Articular chondrocyte of knee joint (primary cell): ENCODE results near the gene B3GALNT1. TPM values are rescaled to one million over a fixed set of nuclear protein-coding genes. Genes with fewer than 3 reads are reported as not detected.

Experiments used
- total RNA-seq: library from RNA; depleted of rRNA; stranded (reverse); fragments of >200 nt; gene quantifications from 2 replicates; pipeline ENCODE4 v1.2.3, GENCODE V29; 2012

Gene B3GALNT1
- 34.0 and 53.1 TPM in 2 replicates for total RNA-seq

GRCh38 chr3:161104561-161105551 lies at the start of gene B3GALNT1:
B3GALNT1 (minus strand) TSS chr3:161105349; CDS start chr3:161086754, 18,595 bp downstream.

Other genes starting within 250 kb of the B3GALNT1 start
- 113 and 129 TPM in 2 replicates for gene NMD3, start 116.0 kb upstream of the B3GALNT1 start, total RNA-seq